ENCODE results near the gene NQO2. TPM values are rescaled to one million over a fixed set of nuclear protein-coding genes. Genes with fewer than 3 reads are reported as not detected.
A peak's percentile ranks its signal among the peaks of the same experiment; 100 is the strongest.

Gene NQO2
- total and polyA plus RNA-seq, 2 of the 13 experiments (the other 11 are each of a cell fraction or from before 2014, with no cell fraction given), result 32.2 to 56.5 TPM

DNA sequence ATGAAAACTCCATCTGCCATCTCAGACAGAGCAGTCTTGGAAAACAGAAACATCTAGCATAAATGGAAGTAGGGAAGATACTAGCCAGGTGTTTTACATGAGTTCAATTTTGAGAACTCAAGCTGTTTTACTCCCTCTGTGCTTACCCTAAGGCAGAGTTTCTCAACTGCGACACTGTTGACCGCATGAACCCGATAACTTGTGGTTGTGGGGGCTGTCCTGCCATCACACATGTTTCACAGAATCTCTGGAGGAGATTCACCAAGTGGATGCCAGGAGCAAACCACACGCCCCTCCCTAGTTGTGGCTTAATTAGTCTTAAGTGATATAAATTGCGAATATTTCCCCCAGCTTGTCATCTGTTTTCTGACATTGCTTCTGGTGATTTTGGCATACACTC, 26.0 kb upstream of the NQO2 start (continued):
- TF ChIP-seq BCLAF1 (IDR thresholded peaks at IDR 0.05) (no peak), ZNF672 (CRISPR knock-in tag; IDR thresholded peaks at IDR 0.05) (no peak), PRMT3 (CRISPR knock-in tag; IDR thresholded peaks at IDR 0.05; ENCODE audit: borderline replicate concordance, low read depth) (no peak)

- H2AFZ ChIP-seq (ENCODE audit: low read length), result peak overlapping the region; percentile 38
- H3K27ac ChIP-seq (ENCODE audit: extremely low read length, insufficient read depth, low read length), result no peak overlapping the region
- peaks cover 61% of the 10 kb centered on the region for H3K4me1 ChIP-seq (ENCODE audit: insufficient read depth, low read length)
- H3K9ac ChIP-seq (ENCODE audit: insufficient read depth, low read depth, low read length), result no peak overlapping the region
- H3K4me2 ChIP-seq (ENCODE audit: low read depth, low read length), result no peak overlapping the region
- no TSS peak for BruUV-seq (replicated peaks)
- ATAC-seq, result no peak
- no peaks in the 10 kb centered on the region for H4K20me1 ChIP-seq (ENCODE audit: insufficient read depth, low read length)
- no peak for FAIRE-seq
- H3K36me3 ChIP-seq (replicated peaks in 1 of 2; ENCODE audit: control insufficient read depth in 1 of 2, insufficient read depth in 2 of 2, low read length in 2 of 2), result no peaks in the 10 kb centered on the region
- H3K9me3 ChIP-seq (ENCODE audit: low read length), result no peaks in the 10 kb centered on the region
- no peak for DNase-seq (ENCODE audit: low spot score)
- no peak overlapping the region for H3K4me3 ChIP-seq (replicated peaks in 1 of 3; ENCODE audit: insufficient read depth in 1 of 3, low read depth in 2 of 3, low read length in 3 of 3)
- H3K27me3 ChIP-seq (ENCODE audit: control insufficient read depth in 1 of 2, insufficient read depth in 2 of 2, low read length in 2 of 2), result peaks cover 2 to 11% of the 10 kb centered on the region in 2 experiments; a peak in 2 of 5 replicates
- 58% methylated on average over 5 of the region's 5 CpGs for WGBS (ENCODE audit: low lambda C conversion rate)
- H3K79me2 ChIP-seq (ENCODE audit: insufficient read depth, low read length), result no peaks in the 10 kb centered on the region
- ChIA-PET POLR2A (interaction anchor here (1.0 kb wide), 1 partner anchor 135 kb away, joined by 3 read pairs; the partner anchor contains the start of gene SERPINB1), CTCF (ENCODE audit: low intra/inter-chr PET ratio, low total read pairs) (no interaction called here)
- in situ Hi-C loops (cut with HindIII; ENCODE audit: extremely low pct_ligation_motif_present, low pct_unique_long_range_greater_than_20kb), result no loop called here
- intact Hi-C loops (cut with micrococcal nuclease; ENCODE audit: unreplicated experiment), result no loop called here
- TF ChIP-seq, protein P1, sequence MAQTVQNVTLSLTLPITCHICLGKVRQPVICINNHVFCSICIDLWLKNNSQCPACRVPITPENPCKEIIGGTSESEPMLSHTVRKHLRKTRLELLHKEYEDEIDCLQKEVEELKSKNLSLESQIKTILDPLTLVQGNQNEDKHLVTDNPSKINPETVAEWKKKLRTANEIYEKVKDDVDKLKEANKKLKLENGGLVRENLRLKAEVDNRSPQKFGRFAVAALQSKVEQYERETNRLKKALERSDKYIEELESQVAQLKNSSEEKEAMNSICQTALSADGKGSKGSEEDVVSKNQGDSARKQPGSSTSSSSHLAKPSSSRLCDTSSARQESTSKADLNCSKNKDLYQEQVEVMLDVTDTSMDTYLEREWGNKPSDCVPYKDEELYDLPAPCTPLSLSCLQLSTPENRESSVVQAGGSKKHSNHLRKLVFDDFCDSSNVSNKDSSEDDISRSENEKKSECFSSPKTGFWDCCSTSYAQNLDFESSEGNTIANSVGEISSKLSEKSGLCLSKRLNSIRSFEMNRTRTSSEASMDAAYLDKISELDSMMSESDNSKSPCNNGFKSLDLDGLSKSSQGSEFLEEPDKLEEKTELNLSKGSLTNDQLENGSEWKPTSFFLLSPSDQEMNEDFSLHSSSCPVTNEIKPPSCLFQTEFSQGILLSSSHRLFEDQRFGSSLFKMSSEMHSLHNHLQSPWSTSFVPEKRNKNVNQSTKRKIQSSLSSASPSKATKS (CRISPR knock-in tag; IDR thresholded peaks at IDR 0.05), result no peak
- no peak for TF ChIP-seq ZNF367 (CRISPR knock-in tag; IDR thresholded peaks at IDR 0.05; ENCODE audit: borderline replicate concordance)
- TF ChIP-seq ZNF878 (CRISPR knock-in tag; IDR thresholded peaks at IDR 0.05), result no peak
- no peak for TF ChIP-seq ARHGAP35 (CRISPR knock-in tag; IDR thresholded peaks at IDR 0.05; ENCODE audit: borderline replicate concordance)
- TF ChIP-seq RBM39 (IDR thresholded peaks at IDR 0.05; ENCODE audit: low read depth, low read length, poor library complexity, severe bottlenecking), result no peak
- no peak for TF ChIP-seq ADNP (CRISPR knock-in tag; IDR thresholded peaks at IDR 0.05)
- no peak for TF ChIP-seq SMAD1 (CRISPR knock-in tag; IDR thresholded peaks at IDR 0.05; ENCODE audit: borderline replicate concordance, low read depth)
- TF ChIP-seq ZNF205 (CRISPR knock-in tag; IDR thresholded peaks at IDR 0.05), result no peak
- TF ChIP-seq ARNTL (CRISPR knock-in tag; IDR thresholded peaks at IDR 0.05), result no peak
- TF ChIP-seq SSRP1 (CRISPR knock-in tag; IDR thresholded peaks at IDR 0.05), result no peak
- no peak for TF ChIP-seq NFIB (CRISPR knock-in tag; IDR thresholded peaks at IDR 0.05; ENCODE audit: borderline replicate concordance)
- no peak for TF ChIP-seq MXD1 (CRISPR knock-in tag; IDR thresholded peaks at IDR 0.05)
- TF ChIP-seq ELF4 (CRISPR knock-in tag; IDR thresholded peaks at IDR 0.05; ENCODE audit: borderline replicate concordance), result no peak
- TF ChIP-seq EEA1 (CRISPR knock-in tag; IDR thresholded peaks at IDR 0.05; ENCODE audit: borderline replicate concordance), result no peak
- no peak for TF ChIP-seq ZNF329 (CRISPR knock-in tag; IDR thresholded peaks at IDR 0.05; ENCODE audit: low read depth)
- no peak for TF ChIP-seq TP53 (CRISPR knock-in tag; conservative IDR thresholded peaks at IDR 0.05)
- no peak for TF ChIP-seq ZFX (CRISPR knock-in tag; IDR thresholded peaks at IDR 0.05; ENCODE audit: low read depth)
Observed at GRCh38 chr6:2976060-2976459, 23.6 kb upstream of the NQO2 start.
